ENCODE measurements around the gene HMGN3. TPM values are rescaled to one million over a fixed set of nuclear protein-coding genes. Genes with fewer than 3 reads are reported as not detected.
"Not testable (repeated sequence)": the region's sequence is repeated elsewhere in the genome, so short reads cannot be mapped to it uniquely, and the experiment has no call there.

HMGN3 gene
- total RNA-seq, 4 donors from 2014 or later: 40.8 to 104 (median 82.1) TPM

GRCh38 chr6:79266051-79266450 lies 31.6 kb upstream of the HMGN3 start:
- peaks cover 0 to 3% (median 0%) of the 10 kb centered on the region in 4 donors for H3K9me3 ChIP-seq
- no peaks in the 10 kb centered on the region for H3K36me3 ChIP-seq
- H3K27ac ChIP-seq: no peak overlapping the region
- no peaks in the 10 kb centered on the region for H3K4me1 ChIP-seq
- no peak for TF ChIP-seq POLR2A (IDR thresholded peaks at IDR 0.05)
- TF ChIP-seq EP300 (IDR thresholded peaks at IDR 0.05): no peak
- no peak for TF ChIP-seq CTCF (IDR thresholded peaks at IDR 0.05)
- no peak overlapping the region for H3K4me3 ChIP-seq
- DNase-seq (ENCODE audit: low spot score in 2 of 2): no peak
- H3K27me3 ChIP-seq: no peaks in the 10 kb centered on the region

- Histone ChIP-seq H3K27ac (no peak overlapping the region), H3K36me3 (no peaks in the 10 kb centered on the region), H3K27me3 (no peaks in the 10 kb centered on the region), H3K4me3 (no peak overlapping the region), H3K9me3 (peaks cover 0 to 20% (median 1%) of the 10 kb centered on the region in 4 donors), H3K4me1 (no peaks in the 10 kb centered on the region)
- TF ChIP-seq CTCF (IDR thresholded peaks at IDR 0.05): no peak
- no peak for DNase-seq (ENCODE audit: low spot score in 2 of 2)
These were observed 28.9 kb upstream of the HMGN3 start for GRCh38 chr6:79263359-79263758.

GRCh38 chr6:79261666-79262065 lies 27.2 kb upstream of the HMGN3 start:
- Histone ChIP-seq H3K4me1 (no peaks in the 10 kb centered on the region), H3K4me3 (no peak overlapping the region), H3K36me3 (no peaks in the 10 kb centered on the region), H3K27me3 (no peaks in the 10 kb centered on the region), H3K9me3 (peaks cover 0 to 20% (median 0%) of the 10 kb centered on the region in 4 donors), H3K27ac (no peak overlapping the region)
- TF ChIP-seq EP300 (IDR thresholded peaks at IDR 0.05): no peak
- no peak for TF ChIP-seq CTCF (IDR thresholded peaks at IDR 0.05)
- TF ChIP-seq POLR2A (IDR thresholded peaks at IDR 0.05): no peak
- WGBS, 2 donors: 66 to 74% methylated on average over 5 of the region's 5 CpGs
- DNase-seq (ENCODE audit: low spot score in 2 of 2): no peak

- no peak overlapping the region for H3K4me3 ChIP-seq
- no peak for TF ChIP-seq POLR2A (IDR thresholded peaks at IDR 0.05)
- WGBS, 2 donors: 85 to 90% methylated on average over 2 of the region's 2 CpGs
- H3K27me3 ChIP-seq: no peaks in the 10 kb centered on the region
- peaks cover 0 to 20% (median 0%) of the 10 kb centered on the region in 4 donors for H3K9me3 ChIP-seq
- H3K36me3 ChIP-seq: no peaks in the 10 kb centered on the region
- no peak for DNase-seq (ENCODE audit: low spot score in 2 of 2)
- no peaks in the 10 kb centered on the region for H3K4me1 ChIP-seq
- no peak overlapping the region for H3K27ac ChIP-seq
These were observed 26.3 kb upstream of the HMGN3 start for GRCh38 chr6:79260772-79261171.

- H3K27ac ChIP-seq: no peak overlapping the region
- 70 to 74% methylated on average over 5 of the region's 5 CpGs for WGBS, 2 donors
These were observed 23.1 kb upstream of the HMGN3 start for GRCh38 chr6:79257381-79258205.

GRCh38 chr6:79256770-79257169 lies 22.3 kb upstream of the HMGN3 start:
- 84 to 87% methylated on average over 10 of the region's 10 CpGs for WGBS, 2 donors
- DNase-seq (ENCODE audit: low spot score in 2 of 2); H3K4me1 ChIP-seq; H3K4me3 ChIP-seq; H3K27ac ChIP-seq; H3K27me3 ChIP-seq; H3K36me3 ChIP-seq: not testable (repeated sequence)
- H3K9me3 ChIP-seq: peaks cover 0 to 22% (median 0%) of the 10 kb centered on the region in 4 donors

More at GRCh38 chr6:79257381-79258205, 23.1 kb upstream of the HMGN3 start:
- no peaks in the 10 kb centered on the region for H3K36me3 ChIP-seq
- no peak for DNase-seq (ENCODE audit: low spot score in 2 of 2)
- no peak for TF ChIP-seq EP300 (IDR thresholded peaks at IDR 0.05)
- no peak for TF ChIP-seq POLR2A (IDR thresholded peaks at IDR 0.05)
- TF ChIP-seq CTCF (IDR thresholded peaks at IDR 0.05): no peak
- no peak overlapping the region for H3K4me3 ChIP-seq
- peaks cover 0 to 22% (median 0%) of the 10 kb centered on the region in 4 donors for H3K9me3 ChIP-seq
- no peaks in the 10 kb centered on the region for H3K27me3 ChIP-seq
- H3K4me1 ChIP-seq: no peaks in the 10 kb centered on the region

GRCh38 chr6:79255086-79255485 lies 20.6 kb upstream of the HMGN3 start:
- H3K36me3 ChIP-seq; H3K27ac ChIP-seq; H3K4me1 ChIP-seq; DNase-seq (ENCODE audit: low spot score in 2 of 2); H3K4me3 ChIP-seq; H3K27me3 ChIP-seq: not testable (repeated sequence)
- peaks cover 0 to 19% (median 0%) of the 10 kb centered on the region in 4 donors for H3K9me3 ChIP-seq
- WGBS, 2 donors: 89 to 90% methylated on average over 3 of the region's 3 CpGs
